Stimulated activated CD4-positive, alpha-beta T cell treated with anti-CD3 and anti-CD28 coated beads, Interleukin-4, amount 100 ng/mL, for 1 hour (primary cell): ENCODE data around the gene PRR27.

ENCODE experiments used
- DNase-seq: peaks from one replicate; pipeline ENCODE4 v3.0.0-alpha.2; 2020

Gene PRR27

DNA sequence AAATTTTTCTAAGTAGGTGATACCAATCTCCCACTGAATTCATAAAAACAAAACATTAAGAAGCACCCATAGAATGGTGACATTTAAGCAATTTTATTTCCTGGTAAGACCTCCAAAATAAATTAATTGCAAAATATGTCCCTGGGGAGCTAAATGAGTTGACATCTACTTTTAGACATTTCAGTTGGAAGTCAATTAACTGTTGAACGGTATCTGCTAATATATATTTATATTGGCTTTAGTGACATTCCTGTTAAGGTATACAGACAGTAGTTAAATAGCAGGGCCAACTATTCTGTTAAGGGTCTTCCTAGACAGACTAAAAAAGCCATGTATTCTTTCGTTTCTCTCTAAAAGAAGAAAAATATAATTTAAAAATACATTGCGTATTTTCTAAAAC, at the start of gene PRR27:
Gene PRR27, plus strand, starts transcription at position 301 of the 400 bp plus-strand sequence. CDS start 139 bp downstream, outside the sequence.
- no peak for DNase-seq

DNA sequence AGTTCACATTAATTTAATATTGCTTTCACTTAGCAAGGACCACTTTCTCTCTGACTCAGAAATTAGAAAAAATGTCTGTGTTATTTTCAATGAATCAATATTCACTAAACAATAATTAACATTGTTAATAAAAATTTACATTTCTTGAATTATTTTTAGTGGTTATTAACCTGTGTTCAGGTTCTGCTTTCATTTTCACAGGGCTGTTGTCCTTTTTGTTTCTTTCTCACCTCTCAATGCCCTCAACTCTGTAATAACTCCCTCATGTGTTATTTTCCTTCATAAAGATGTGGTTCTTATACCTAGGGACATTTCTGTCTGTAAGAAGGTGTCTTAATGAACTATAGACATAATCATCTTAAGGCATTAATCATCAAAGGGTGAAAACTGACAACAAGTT, 43.1 kb upstream of the PRR27 start:
- no peak for DNase-seq

DNA sequence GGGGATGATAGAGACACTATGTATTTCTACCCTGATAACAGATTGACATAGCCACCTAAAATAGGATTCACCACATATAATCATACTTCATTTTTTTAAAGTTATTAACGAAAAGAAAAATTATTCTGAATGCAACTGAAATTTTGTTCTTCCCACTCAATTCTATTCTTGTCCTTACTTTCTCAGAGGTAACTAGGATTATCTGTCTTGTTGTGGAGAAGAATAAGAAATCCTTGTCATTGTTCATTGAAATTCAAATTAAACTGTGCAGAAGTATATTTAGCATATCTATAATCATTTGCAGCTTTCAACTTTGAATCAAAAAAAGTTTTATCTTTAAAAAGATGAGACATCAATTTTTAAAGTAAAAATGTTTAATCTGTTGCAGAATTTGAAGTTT, 40.4 kb upstream of the PRR27 start:
- no peak for DNase-seq

- DNase-seq: no peak
These were observed 39.9 kb upstream of the PRR27 start for GRCh38 chr4:70114096-70114495.

DNA sequence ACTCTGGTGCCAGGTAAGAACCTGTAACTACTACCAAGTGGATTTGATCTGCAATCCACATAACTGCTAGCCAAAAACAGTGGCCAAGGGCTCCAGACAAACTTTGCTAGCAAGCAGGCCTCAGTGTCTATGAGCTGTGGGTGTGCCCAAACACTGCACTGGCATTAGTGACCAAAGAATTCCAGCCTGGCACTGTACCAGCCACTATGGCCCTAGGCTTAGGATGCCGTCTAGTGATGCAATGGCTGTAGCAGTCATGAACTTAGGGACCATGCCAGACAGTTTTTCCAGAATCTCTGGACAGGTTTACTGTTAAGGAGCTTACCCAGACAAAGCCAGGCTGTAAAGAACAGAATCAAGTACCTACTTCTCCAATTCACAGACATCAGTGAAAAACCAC, 33.7 kb upstream of the PRR27 start:
- no peak for DNase-seq

GRCh38 chr4:70133473-70133872, 20.6 kb upstream of the PRR27 start:
- DNase-seq: no peak

- DNase-seq: no peak
These were observed 15.3 kb upstream of the PRR27 start for GRCh38 chr4:70138751-70139150.

- no peak for DNase-seq
These were observed 2.8 kb upstream of the PRR27 start for GRCh38 chr4:70151271-70151670.

DNA sequence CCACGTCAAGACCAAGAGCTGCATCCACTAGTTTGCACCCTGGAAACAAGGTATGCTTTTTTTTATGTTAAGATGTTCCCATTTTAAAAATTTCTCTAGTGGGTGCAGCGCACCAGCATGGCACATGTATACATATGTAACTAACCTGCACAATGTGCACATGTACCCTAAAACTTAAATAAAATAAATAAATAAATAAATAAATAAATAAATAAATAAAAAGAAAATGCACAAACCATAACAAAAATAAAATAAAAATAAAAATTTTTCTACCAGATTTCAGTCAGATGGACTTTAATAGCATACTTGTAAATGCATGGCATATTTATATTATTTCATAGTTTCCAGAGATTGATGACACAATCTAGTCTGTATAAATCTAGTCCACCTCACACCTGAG, 1.9 kb upstream of the PRR27 start:
- DNase-seq: no peak

GRCh38 chr4:70158576-70158975, 4.5 kb downstream of the PRR27 start:
- DNase-seq: no peak

- DNase-seq: no peak
These were observed 23.1 kb downstream of the PRR27 start for GRCh38 chr4:70177090-70177489.

- DNase-seq: no peak
These were observed 24.1 kb downstream of the PRR27 start for GRCh38 chr4:70178075-70178660.

DNA sequence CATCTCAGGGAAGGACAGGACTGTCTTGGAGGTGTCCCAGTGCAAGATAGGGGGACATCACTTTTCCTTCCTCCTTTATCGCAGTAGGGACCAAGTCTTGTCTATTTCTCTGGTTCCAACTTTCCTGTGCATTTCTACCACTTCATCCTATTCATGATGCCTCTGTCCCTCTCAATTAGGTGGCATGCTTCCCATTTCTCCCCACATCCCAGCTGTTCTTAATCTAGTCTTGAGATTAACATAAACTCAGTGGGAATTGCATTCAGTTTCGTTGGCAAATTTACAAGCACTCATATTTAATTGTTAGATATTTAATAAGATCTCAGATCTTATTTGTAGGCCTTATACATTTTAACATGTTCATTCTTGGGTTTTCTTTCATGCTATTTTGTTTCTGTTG, 25.8 kb downstream of the PRR27 start:
- DNase-seq: no peak

DNA sequence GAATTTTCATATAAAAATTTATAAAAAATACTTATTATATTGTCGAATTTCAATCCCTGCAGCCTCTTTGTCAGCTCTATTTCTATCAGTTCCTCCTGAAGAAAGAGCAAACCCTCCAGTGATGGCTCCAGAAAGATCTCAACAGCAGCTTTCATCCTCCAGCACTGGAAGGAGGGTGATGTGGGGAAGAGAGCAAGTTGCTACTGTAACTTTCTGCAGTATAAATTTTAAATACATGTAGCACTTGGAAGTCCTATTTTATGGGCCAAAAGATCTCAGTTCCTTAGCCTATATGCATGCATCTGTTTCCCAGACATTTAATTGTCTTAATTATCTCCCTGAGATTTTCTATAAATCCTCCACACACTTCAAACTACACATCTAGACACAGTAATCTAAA, 27.8 kb downstream of the PRR27 start:
- no peak for DNase-seq

DNA sequence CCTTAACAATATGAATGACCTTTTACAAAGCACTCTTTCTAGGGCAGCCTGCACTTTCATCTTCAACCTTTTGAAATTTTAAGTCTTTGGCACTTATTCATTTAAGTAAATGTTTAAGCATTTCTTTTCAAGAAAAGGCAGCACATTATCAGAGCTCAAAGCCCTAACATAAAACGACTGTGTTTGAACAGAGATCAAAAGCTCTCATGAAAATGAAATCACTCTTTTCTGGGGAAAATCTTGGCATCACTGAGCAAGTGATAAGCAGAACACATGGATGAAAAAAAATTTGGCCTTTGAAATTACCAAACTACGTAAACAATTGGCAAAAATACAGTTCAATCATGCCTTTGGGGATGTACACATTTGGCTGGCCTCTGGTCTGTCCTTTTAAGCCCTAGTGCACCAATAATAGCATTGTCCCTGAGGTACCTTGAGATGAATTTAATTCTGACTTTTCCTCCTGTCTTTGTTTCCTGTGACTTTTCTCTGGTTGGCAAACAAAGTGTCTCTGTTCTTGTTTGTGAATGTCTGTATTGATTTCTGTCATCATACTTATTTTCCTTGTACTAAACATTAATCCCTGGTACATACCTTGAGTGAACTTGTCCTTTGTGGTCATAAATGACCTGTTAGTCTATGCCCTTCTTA, 28.6 kb downstream of the PRR27 start:
- DNase-seq: no peak

DNA sequence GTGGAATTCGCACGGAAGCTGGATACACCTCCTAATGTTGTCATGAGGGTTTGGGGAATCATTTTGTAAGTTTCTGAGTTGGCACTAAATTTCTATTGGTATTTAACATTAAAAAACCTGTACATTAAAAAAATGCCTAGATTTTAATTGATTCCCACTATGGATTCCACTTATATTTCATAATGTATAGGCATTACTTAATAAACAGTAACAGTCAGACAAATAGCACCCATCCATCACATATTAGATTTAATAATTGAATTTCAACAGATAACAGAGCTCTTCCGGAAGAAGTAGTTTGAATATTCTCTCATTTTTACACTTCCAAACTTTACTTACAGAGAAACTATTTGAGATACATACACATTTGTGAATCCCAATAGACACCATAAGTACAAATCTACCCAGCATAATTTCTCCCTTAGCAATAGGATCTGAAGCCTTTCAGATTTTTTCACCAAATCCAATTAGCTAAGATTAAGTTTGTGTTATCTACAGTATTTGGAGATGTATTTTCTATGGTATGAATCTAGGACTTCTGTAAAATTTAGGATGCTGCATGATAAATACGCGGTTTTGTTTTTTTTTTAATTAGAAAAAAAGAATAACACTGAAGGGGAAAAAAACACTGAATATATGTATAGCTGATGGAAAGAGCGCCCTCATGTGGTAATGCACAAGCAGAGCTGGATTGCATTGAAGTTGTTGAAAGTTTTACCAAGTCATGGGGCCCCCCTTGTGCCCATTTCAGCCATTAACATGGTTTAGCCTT, 29.3 kb downstream of the PRR27 start:
- no peak for DNase-seq

DNA sequence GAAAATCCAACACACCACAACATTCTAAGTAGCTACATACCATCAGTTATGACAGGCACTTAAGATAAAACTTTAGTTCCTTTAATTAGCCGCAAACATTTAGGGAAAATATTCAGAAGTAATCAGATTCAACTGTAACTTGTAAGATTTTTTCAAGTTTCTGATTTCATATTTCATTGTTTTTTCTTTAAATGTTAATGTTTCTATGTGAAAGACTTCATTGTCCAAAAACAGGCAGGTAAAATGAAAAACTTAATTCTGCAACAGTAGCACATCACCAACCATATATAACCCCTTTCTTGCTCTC, 29.9 kb downstream of the PRR27 start:
- DNase-seq: no peak

GRCh38 chr4:70187216-70187615, 33.2 kb downstream of the PRR27 start:
- no peak for DNase-seq

DNA sequence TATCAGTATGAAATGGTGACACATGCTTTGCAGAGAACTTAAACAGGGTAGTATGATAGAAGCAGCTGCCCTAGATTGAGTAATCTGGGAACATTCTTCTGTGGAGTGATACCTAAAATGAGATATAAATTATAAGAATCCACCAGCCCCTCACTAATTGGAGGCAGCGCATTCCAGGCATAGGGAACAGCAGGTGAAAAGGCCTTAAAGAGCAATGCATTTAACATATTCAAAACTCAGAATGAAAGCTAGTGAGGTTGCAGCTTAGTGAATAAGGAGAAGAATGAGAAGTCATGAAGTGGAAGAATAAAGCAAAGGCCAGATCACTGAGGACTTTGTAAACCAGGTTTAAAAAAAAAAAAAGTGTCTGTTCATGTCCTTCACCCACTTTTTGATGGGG, 36.5 kb downstream of the PRR27 start:
- DNase-seq: no peak

DNA sequence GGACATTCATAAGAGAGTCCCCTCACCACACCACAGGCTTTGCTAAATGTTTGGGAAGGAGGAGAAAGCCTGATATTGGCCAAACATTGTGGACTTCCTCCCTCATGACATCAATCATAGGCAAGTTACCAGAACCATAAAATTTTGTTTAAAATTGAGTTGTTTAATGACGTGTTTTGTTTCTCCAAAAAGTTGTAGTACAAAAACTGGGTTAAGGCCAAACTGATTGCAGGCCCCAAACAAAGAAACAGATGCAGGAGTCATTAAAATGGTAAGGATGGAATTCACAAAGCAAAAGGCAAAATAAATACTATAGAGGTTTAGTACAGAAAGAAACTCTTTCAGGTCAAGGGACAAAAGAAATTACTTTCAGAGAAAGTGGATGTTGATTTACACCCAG, 37.6 kb downstream of the PRR27 start:
- no peak for DNase-seq

- DNase-seq: no peak
These were observed 38.9 kb downstream of the PRR27 start for GRCh38 chr4:70192895-70193294.

DNA sequence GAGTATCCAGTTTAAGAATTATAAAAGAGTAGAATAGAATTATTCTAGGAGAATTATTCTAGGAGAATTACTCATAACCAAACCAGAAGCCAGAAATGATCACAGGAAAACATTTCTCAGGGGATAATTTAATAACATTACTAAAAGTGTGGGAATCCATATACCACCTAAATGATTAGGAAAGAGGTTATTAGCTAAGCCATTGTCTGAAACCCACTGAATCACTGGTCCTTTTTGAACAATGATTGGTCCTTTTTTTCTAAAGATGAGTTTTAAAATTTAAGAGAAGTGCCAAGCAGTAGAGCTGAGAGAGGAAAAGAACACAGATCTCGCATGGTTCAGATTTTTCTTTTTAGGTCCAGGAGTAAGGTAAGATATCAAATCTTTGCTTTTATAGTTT, 41.4 kb downstream of the PRR27 start, which contains the start of gene ODAM:
Gene ODAM, plus strand, starts transcription at position 301 of the 400 bp plus-strand sequence. CDS start 819 bp downstream, outside the sequence.
- no peak for DNase-seq

DNA sequence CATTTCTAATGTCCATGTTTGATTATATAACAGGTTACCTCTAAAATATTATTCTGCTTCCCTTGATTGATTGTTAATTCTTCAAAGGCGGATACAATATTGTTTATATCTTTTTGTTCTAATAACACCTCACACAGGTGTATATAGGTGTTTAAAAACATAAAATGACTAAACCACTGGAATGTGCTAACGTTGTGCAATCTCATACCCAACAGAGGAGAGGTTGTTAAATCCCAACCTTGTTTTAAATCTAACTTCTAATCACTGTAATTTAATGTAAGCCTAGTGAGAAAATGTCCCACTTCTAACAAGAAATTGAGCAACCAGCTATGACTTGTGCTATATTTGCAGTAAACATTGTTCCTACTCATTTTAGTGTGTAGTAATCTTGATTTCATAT, 42.8 kb downstream of the PRR27 start:
- DNase-seq: no peak

GRCh38 chr4:70197842-70198241, 43.8 kb downstream of the PRR27 start:
- no peak for DNase-seq
